ENCODE results near the gene ITGAL.

GRCh38 chr16:30528799-30529457 lies 56.4 kb downstream of the ITGAL start:
- TF ChIP-seq, protein P1, sequence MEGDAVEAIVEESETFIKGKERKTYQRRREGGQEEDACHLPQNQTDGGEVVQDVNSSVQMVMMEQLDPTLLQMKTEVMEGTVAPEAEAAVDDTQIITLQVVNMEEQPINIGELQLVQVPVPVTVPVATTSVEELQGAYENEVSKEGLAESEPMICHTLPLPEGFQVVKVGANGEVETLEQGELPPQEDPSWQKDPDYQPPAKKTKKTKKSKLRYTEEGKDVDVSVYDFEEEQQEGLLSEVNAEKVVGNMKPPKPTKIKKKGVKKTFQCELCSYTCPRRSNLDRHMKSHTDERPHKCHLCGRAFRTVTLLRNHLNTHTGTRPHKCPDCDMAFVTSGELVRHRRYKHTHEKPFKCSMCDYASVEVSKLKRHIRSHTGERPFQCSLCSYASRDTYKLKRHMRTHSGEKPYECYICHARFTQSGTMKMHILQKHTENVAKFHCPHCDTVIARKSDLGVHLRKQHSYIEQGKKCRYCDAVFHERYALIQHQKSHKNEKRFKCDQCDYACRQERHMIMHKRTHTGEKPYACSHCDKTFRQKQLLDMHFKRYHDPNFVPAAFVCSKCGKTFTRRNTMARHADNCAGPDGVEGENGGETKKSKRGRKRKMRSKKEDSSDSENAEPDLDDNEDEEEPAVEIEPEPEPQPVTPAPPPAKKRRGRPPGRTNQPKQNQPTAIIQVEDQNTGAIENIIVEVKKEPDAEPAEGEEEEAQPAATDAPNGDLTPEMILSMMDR (IDR thresholded peaks at IDR 0.05; ENCODE audit: low read depth, low read length): no peak
- TF ChIP-seq MAX (IDR thresholded peaks at IDR 0.05; ENCODE audit: low read depth, low read length) (no peak), POLR2A (IDR thresholded peaks at IDR 0.05; ENCODE audit: extremely low read depth, insufficient read length) (no peak)
